ENCODE data around the gene TXNL4B.
"Not testable (repeated sequence)": the region's sequence is repeated elsewhere in the genome, so short reads cannot be mapped to it uniquely, and the experiment has no call there.

TXNL4B gene

GRCh38 chr16:72083778-72084404 lies 9.5 kb downstream of the TXNL4B start:
- Histone ChIP-seq H3K4me3 (no peak overlapping the region), H3K27ac (no peak overlapping the region)

DNA sequence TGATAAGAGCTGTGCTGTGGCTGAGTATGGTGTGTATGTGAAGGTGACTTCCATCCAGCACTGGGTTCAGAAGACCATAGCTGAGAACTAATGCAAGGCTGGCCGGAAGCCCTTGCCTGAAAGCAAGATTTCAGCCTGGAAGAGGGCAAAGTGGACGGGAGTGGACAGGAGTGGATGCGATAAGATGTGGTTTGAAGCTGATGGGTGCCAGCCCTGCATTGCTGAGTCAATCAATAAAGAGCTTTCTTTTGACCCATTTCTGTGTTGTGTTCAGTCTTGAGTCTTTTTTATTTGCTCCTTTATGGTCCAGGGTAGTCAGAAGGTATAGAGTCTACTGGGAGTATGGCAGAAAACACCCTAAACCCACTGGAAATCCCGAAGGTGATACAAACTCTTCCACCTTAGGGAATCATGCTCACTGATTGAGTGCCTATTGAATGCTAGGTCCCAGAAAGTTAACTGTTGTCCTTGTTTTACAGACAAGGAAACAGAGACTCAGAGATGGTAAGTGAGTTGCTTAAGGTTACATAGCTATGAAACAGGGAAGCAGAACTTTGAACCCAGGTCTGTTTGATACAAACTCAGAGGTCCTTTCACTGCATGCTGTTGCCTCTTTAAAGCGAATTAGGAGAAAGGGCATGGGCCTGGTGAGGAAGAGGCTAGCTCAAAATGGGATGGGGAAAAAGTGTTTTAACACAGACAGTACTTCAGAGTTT lies 16.3 kb downstream of the TXNL4B start:
- not testable (repeated sequence) for H3K4me3 ChIP-seq, H3K27ac ChIP-seq

DNA sequence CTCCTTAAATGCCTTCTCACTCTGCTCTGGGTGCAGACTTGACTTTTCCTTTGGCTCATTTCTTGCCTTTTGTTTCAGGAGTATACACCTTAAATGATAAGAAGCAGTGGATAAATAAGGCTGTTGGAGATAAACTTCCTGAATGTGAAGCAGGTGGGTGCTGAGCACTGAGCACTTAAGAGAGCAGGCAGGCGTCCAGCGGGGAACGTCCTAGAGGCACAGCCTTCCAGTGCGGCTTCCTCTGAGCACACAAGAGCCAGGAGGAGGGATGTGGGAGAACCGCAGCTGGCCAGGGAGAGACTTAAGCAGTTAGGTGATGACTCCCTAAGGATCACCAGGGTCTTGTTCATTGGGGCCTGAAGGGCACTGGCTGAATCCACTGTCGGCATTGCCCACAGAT lies 18.4 kb downstream of the TXNL4B start:
- not testable (repeated sequence) for H3K4me3 ChIP-seq, H3K27ac ChIP-seq

DNA sequence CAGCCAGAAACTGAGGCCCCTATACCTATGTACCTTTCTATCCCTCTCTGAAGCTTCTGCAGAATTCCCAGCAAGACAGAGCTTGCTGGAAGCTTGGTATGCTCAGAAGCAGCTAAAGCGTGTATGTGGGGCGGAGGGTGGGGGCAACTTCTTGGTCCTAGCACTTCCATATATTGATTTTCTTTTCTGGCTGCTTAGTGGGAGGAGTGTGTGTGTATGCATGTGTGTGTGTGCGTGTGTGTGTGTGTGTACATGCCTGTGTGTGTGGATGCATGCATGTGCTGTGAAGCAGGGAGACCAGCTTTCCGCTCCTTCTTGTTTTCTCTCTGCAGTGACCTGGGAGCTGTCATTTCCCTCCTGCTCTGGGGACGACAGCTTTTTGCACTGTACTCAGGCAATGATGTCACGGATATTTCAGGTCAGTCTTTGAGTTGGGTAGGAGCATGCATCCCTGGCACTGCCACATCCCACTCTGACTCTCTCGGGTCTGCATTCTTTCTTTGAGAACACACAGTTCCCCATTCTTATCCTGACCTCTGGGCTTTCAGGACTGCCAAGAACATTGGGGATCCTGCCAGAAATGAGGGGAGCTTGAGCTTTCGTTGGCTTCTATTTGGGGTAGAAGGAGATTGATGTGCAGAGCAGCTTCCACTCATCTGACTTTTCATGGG lies 19.7 kb downstream of the TXNL4B start:
- H3K4me3 ChIP-seq = no peak overlapping the region
- H3K27ac ChIP-seq = no peak overlapping the region

GRCh38 chr16:72072514-72073342 lies 20.7 kb downstream of the TXNL4B start:
- Histone ChIP-seq H3K4me3 (no peak overlapping the region), H3K27ac (no peak overlapping the region)

GRCh38 chr16:72068930-72069329 lies 24.5 kb downstream of the TXNL4B start:
- no peak overlapping the region for H3K27ac ChIP-seq
- no peak overlapping the region for H3K4me3 ChIP-seq

DNA sequence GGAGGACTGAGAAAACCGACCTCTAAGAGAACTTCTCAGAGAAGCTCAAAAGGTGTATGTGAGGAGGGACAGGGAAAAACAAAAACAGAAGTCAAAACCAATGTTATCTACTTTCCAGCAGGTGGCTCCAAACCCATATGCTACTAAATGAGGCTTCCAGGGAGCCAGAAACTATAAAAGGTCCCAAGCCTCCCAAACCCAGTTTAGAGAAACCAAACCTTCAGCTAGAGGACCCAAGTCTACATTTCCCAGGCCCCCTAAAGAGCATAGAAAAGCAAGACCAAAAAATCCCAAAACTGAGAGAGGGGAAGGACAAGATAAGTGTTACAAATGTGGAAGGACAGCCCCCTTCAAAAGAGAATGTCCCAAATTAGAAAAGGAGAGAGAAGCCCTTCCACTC lies 26.7 kb downstream of the TXNL4B start:
- Histone ChIP-seq H3K27ac (no peak overlapping the region), H3K4me3 (no peak overlapping the region)

GRCh38 chr16:72064361-72064894 lies 29.0 kb downstream of the TXNL4B start:
- H3K4me3 ChIP-seq = no peak overlapping the region
- H3K27ac ChIP-seq = no peak overlapping the region

DNA sequence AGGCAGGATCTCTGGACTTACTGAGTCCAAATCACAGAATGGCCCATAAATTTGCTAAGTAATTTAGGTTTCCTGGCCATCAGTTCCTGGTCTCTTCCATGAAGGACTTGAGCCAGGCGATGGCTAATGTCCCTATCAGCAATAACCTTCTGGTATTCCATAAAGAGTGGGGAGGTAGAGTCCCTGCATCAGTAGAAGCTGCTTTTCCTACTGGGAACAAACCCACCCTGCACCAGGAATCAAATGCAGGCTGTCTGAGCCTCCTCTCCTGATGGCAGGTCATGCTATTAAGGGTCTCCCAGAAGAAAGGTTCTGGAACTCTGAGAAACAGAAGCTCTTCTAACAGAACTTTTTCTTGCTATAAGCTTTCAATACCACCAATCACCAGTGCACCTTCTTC lies 31.9 kb downstream of the TXNL4B start:
- Histone ChIP-seq H3K4me3 (no peak overlapping the region), H3K27ac (no peak overlapping the region)

- no peak overlapping the region for H3K27ac ChIP-seq
- H3K4me3 ChIP-seq = no peak overlapping the region
Measured at GRCh38 chr16:72060405-72060804, 33.0 kb downstream of the TXNL4B start.

DNA sequence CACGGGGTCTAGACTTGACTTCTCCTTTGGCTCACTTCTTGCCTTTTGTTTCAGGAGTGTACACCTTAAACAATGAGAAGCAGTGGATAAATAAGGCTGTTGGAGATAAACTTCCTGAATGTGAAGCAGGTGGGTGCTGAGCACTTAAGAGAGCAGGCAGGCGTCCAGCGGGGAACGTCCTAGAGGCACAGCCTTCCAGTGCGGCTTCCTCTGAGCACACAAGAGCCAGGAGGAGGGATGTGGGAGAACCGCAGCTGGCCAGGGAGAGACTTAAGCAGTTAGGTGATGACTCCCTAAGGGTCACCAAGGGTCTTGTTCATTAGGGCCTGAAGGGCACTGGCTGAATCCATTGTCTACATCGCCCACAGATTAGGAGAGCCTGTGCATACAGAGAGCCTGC lies 34.4 kb downstream of the TXNL4B start:
- not testable (repeated sequence) for H3K4me3 ChIP-seq

DNA sequence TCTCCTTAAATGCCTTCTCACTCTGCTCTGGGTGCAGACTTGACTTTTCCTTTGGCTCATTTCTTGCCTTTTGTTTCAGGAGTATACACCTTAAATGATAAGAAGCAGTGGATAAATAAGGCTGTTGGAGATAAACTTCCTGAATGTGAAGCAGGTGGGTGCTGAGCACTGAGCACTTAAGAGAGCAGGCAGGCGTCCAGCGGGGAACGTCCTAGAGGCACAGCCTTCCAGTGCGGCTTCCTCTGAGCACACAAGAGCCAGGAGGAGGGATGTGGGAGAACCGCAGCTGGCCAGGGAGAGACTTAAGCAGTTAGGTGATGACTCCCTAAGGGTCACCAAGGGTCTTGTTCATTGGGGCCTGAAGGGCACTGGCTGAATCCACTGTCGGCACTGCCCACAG lies 36.1 kb downstream of the TXNL4B start:
- H3K4me3 ChIP-seq, H3K27ac ChIP-seq: not testable (repeated sequence)

More for the DNA sequence above, 34.4 kb downstream of the TXNL4B start:
- not testable (repeated sequence) for H3K27ac ChIP-seq

- no peak overlapping the region for H3K4me3 ChIP-seq
- no peak overlapping the region for H3K27ac ChIP-seq
Measured at GRCh38 chr16:72055911-72056310, 37.5 kb downstream of the TXNL4B start.

- H3K4me3 ChIP-seq, H3K27ac ChIP-seq: not testable (repeated sequence)
Measured at GRCh38 chr16:72054254-72054847, 39.1 kb downstream of the TXNL4B start, which contains the start of gene HP. TSS of gene HP (plus strand) at chr16:72054505. CDS start at chr16:72054653, 148 bp downstream.

DNA sequence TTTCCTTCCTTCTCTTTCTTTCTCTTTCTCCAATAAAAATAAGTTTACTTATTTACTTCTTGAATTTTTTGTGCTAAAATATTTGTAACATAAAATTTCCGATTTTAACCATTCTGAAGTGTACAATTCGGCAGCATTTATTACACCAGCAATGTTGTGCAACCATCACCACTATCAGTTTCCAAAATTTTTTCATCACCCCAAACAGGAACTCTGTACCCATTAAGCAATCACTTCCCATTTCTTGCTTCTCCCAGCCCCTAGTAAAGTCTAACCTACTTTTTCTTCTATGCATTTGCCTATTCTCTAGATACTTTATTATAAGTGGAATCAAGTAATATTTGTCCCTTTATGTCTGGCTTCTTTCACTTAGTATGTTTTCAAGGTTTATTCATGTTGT lies 41.6 kb downstream of the TXNL4B start:
- H3K27ac ChIP-seq = no peak overlapping the region
- no peak overlapping the region for H3K4me3 ChIP-seq

DNA sequence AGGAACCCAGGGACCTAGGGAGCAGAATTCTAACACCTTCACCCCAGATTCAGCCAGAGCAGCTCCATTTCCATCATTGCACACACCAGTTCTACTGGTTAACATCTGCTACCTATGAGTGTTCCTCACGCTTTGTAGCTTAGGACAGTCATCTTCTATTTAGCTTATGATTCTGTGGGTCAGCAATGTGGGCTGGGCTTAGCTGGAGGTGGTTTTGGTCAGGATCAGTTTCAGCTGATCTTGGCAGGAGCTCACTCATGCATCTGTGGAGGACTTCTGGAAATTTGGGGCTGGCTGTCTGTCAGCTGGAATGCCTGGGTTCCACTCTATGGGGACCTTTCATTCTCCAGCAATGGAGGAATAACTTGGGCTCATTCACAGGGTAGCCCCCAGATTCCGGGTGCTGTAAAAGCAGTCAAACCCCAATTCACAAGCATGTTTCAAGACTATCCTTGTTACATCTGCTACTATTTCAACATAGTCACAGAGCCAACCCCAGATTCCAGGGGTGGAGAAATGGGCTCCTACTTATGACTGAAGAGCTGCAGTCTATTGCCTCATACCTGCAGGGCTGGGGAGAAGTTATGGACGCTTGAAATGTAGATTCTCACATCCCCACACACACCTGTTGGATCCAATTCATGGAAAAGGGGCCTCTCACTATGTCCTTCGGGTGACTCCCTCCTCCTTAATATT lies 42.5 kb downstream of the TXNL4B start:
- no peak overlapping the region for H3K27ac ChIP-seq
- H3K4me3 ChIP-seq = no peak overlapping the region

GRCh38 chr16:72049110-72049509 lies 44.3 kb downstream of the TXNL4B start:
- Histone ChIP-seq H3K27ac (no peak overlapping the region), H3K4me3 (no peak overlapping the region)

DNA sequence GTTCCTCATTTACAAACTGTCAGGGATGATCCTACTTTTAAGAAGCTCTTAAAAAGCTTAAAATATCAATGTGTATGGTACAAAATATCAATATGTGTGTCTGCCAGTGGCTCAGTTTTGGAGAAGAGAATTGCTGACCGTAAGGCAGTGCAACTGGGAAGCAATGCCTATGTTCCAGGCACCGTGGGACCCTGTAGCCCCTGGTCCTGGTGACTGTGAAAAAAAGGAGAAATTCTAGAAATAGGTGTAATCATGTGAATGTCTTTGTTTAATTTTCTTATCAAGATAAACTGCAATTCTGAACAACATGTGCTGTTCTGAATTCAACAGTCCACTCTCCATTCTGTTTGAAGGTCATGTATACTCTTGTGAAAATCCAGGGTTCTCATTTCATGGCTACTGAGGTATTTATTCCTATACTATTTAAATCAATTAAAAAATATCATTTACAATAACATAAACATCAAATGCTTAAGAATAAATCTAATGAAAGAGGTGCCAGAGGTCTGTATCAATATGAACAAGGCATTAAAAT lies 48.5 kb downstream of the TXNL4B start:
- Histone ChIP-seq H3K4me3 (no peak overlapping the region), H3K27ac (no peak overlapping the region)

DNA sequence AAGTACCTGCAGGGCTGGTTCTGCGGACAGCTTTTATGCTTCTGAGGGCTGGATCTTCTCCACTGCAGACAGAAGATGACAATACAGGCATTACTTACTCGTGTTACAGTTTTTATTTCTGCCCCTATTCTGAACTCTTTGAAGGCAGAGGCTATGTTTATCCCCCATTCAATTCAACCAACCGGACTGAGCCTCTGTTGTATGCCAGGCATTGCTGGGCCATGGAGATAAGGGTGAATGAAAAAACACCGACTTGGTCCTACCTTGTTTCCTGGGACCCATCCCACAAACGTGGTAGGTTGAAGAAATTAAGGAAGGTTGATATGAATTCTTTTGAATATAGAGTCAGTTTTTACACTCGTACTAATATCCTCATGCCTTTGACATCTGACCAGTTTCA lies 49.1 kb downstream of the TXNL4B start:
- H3K4me3 ChIP-seq = no peak overlapping the region
- no peak overlapping the region for H3K27ac ChIP-seq
